Lower leg skin (tissue), 4 donors: ENCODE results near the gene ACHE. TPM values are rescaled to one million over a fixed set of nuclear protein-coding genes. Genes with fewer than 3 reads are reported as not detected.

ENCODE experiments used
- DNase-seq, 2 donors: peaks; one replicate each; pipeline ENCODE4 v3.0.0-alpha.2; 2019; ENCODE audit warnings: low spot score in 2 of 2
- H3K4me3 ChIP-seq: fragments of 200-600 bp; sonication (generic); 2 replicates; pipeline ENCODE4 v1.5.1; 2017; ENCODE audit warnings: mild to moderate bottlenecking, low read depth; ENCODE audit not compliant: poor library complexity, severe bottlenecking
- CTCF ChIP-seq, 3 donors: fragments of 450-650 bp; IDR thresholded peaks; one replicate each; pipeline ENCODE4 v1.5.1; 2016; ENCODE audit warnings: antibody characterized with exemption in 3 of 3, mild to moderate bottlenecking in 3 of 3, moderate library complexity in 2 of 3
- POLR2A ChIP-seq, 2 donors: fragments of 450-650 bp; IDR thresholded peaks; one replicate each; pipeline ENCODE4 v1.6.1; 2016 to 2017; ENCODE audit warnings: antibody characterized with exemption in 2 of 2, mild to moderate bottlenecking in 1 of 2, moderate library complexity in 1 of 2
- WGBS, 2 donors: methylation state at CpG; one replicate each; pipeline ENCODE4 v1.1.5; 2018; 5-methylcytosine and 5-hydroxymethylcytosine counted together
- intact Hi-C: fragments of 100-400 bp; cut with DNase I; formaldehyde crosslinking; loops from one replicate; pipeline ENCODE4 v1.15.0; 2023; ENCODE audit warnings: low total_unique reads
- total RNA-seq, 4 donors: library from RNA; depleted of rRNA; stranded (reverse); fragments of >200 nt; gene quantifications; one replicate each; pipeline ENCODE4 v1.1.0, GENCODE V29; 2016

Gene ACHE
- total RNA-seq, 4 donors from 2014 or later: 0.88 to 2.7 (median 1.1) TPM; not detected in 1

GRCh38 chr7:100887516-100888290 lies 8.0 kb downstream of the ACHE start:
- 57 to 63% methylated on average over 21 of the region's 21 CpGs for WGBS, 2 donors
- no peak for TF ChIP-seq POLR2A (IDR thresholded peaks at IDR 0.05)
- TF ChIP-seq CTCF (IDR thresholded peaks at IDR 0.05): no peak
- no peak for DNase-seq
- H3K4me3 ChIP-seq: no peak overlapping the region
- intact Hi-C loops: no loop called here

- intact Hi-C loops: no loop called here
- H3K4me3 ChIP-seq: no peak overlapping the region
- TF ChIP-seq CTCF (IDR thresholded peaks at IDR 0.05) (no peak), POLR2A (IDR thresholded peaks at IDR 0.05) (no peak)
- DNase-seq: no peak
- 83 to 87% methylated on average over 25 of the region's 25 CpGs for WGBS, 2 donors
Measured at GRCh38 chr7:100886936-100887515, 8.7 kb downstream of the ACHE start.

GRCh38 chr7:100886142-100886935 lies 9.3 kb downstream of the ACHE start:
- intact Hi-C loops: no loop called here
- DNase-seq: no peak
- no peak for TF ChIP-seq POLR2A (IDR thresholded peaks at IDR 0.05)
- no peak for TF ChIP-seq CTCF (IDR thresholded peaks at IDR 0.05)
- 89 to 93% methylated on average over 22 to 27 of the region's 27 CpGs for WGBS, 2 donors
- H3K4me3 ChIP-seq: no peak overlapping the region

GRCh38 chr7:100885440-100886141 lies 10.1 kb downstream of the ACHE start:
- 85 to 86% methylated on average over 22 of the region's 22 CpGs for WGBS, 2 donors
- intact Hi-C loops: no loop called here
- no peak overlapping the region for H3K4me3 ChIP-seq
- DNase-seq: no peak
- TF ChIP-seq POLR2A (IDR thresholded peaks at IDR 0.05) (no peak), CTCF (IDR thresholded peaks at IDR 0.05) (no peak)

GRCh38 chr7:100884736-100885439 lies 10.8 kb downstream of the ACHE start:
- DNase-seq: no peak
- intact Hi-C loops: no loop called here
- H3K4me3 ChIP-seq: no peak overlapping the region
- WGBS, 2 donors: 92 to 94% methylated on average over 29 of the region's 29 CpGs
- no peak for TF ChIP-seq POLR2A (IDR thresholded peaks at IDR 0.05)
- TF ChIP-seq CTCF (IDR thresholded peaks at IDR 0.05): no peak
